ELR (cell line): ENCODE measurements around the gene TPO.
"Not testable (repeated sequence)": the region's sequence is repeated elsewhere in the genome, so short reads cannot be mapped to it uniquely, and the experiment has no call there.

Experiments used
- DNase-seq: peaks from one replicate; pipeline ENCODE4 v3.0.0-alpha.2; 2015; ENCODE audit warnings: low read depth

Gene TPO

DNA sequence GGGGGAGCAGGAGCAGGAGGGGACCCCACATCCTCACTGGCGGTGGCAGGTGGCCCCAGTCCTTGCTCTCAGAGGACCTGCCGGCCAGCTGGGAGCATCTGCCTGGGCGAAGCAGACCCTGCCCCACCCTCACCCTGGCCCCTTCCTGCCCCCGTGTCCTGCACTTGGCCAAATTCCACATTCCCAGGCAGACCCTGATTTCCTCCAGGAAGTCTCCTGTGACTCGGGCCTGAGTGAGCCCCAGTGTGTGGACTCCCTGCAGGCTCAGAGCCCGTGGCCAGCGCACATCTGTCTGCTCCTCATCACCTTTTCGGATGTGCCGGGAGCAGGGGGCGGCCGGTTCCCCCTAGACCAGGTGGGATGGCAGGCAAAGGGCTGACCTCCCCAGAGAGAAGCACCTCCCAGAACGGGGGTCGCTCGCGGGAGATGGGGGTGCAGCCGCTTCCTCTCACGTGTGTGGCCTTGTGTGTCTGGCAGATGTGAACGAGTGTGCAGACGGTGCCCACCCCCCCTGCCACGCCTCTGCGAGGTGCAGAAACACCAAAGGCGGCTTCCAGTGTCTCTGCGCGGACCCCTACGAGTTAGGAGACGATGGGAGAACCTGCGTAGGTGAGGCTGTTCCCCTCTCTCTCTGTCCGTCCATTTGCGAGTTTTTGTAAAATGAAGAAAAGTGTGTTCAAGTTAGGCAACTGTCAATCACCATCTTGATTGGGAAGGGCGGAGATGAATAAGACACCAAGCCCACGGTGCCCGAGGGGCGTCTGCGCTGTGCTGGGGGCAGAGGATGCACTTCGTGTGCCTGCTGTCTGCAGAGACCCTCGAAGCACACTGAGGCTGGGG lies 90.4 kb downstream of the TPO start:
- DNase-seq, result no peak

- DNase-seq, result no peak
Measured at GRCh38 chr2:1504311-1504750, 91.1 kb downstream of the TPO start.

- DNase-seq, result no peak
Measured at GRCh38 chr2:1505031-1505441, 91.8 kb downstream of the TPO start.

DNA sequence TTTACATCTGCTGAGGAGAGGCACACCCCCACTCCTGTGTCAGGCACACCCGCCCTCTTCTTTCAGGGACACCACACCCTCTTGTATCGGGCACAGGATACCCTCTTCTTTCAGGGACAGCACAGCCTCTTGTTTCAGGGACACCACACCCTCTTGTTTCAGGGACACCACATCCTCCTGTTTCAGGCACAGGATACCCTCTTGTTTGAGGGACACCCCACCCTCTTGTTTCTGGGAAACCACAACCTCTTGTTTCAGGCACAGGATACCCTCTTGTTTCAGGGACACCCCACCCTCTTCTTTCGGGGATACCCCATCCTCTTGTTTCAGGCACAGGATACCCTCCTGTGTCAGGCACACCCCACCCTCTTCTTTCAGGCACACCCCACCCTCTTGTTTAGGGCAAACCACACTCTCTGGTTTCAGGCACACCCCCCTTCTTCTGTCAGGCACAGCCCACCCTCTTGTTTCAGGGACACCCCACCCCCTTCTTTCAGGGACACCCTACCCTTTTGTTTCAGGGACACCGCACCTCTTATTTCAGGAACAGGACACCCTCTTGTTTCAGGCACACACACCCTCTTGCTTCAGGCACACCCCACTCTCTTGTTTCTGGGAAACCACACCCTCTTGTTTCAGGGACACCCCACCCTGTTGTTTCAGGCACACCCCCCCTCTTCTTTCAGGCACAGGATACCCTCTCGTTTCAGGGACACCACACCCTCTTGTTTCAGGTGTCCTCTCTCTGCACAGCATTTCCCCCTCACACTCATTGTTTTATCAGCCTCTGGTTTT lies 96.2 kb downstream of the TPO start:
- DNase-seq, result no peak

- DNase-seq, result no peak
Measured at GRCh38 chr2:1510176-1510575, 96.9 kb downstream of the TPO start.

DNA sequence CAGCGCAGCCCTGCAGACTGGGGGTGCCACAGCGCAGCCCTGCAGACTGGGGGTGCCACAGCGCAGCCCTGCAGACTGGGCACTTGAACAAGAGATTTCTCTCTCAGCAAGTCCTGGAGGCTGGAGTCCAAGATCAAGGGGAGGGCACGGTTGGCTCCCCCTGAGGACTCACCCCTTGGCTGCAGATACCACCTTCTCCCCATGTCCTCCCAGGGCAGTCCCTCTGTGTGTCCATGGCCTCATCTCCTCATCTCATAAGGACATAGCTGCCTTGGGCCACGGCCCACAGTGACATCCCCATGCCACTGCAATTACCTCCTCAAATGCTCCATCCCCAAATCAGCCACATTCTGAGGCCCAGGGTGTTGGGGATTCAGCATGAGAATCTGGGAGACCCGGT lies 98.2 kb downstream of the TPO start:
- no peak for DNase-seq

DNA sequence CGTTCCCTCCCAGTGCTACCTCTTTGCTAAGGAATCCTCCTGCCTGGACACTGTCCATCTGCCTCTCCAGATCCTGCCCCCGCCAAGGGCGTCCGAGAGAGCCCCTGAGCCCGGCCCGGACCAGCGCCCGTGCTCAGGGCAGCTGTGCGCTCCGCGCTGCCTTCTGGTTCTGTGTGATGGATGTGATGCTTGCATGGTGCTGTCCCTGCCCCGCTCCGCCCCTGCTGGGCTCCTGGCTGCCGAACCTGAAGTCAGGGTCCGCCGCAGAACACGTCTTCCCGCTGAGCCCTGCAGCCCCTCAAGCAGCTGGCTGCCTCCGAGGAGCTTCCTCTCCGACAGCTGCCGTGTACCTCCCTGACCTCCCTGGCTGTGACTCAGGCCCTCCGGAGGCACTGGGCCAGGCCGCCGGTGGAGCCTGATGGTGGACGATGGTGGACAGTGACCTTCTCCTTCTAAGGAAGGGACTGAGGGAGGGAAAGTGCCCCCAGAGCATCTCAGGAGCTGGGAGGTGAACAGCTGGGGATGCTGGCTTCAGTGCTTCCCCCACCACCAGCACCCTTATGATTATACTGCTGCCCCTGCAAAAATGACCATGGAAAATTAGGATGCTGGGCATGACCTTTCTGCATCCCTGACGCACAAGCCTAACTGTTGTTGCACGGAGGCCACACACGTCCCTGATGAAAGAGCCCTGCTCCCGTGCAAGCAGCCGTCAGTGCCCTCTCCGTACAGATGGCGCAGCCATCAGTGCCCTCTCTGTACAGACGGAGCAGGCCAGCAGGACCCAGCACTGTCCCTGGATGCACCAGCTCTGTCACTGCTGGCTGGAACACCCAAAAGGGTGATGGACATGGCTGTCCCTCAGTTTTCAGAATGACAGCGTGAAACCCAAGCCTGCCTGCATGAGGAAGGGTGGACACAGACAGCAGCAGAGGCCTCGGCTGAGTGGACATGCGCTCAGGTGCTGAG lies 99.3 kb downstream of the TPO start:
- no peak for DNase-seq

GRCh38 chr2:1514391-1515072 lies 101.3 kb downstream of the TPO start:
- DNase-seq, result no peak

GRCh38 chr2:1515073-1515430 lies 101.8 kb downstream of the TPO start:
- DNase-seq, result no peak

- no peak for DNase-seq
Measured at GRCh38 chr2:1515986-1516797, 102.9 kb downstream of the TPO start.

DNA sequence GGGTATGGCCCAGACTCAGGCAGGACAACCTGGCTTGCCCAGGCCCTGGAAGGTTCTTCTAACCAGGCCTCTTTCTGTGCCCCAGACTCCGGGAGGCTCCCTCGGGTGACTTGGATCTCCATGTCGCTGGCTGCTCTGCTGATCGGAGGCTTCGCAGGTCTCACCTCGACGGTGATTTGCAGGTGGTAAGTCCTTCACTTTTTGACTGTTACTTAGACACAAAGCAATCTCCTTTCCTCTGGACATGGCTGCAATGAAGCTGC lies 103.5 kb downstream of the TPO start:
- DNase-seq, result no peak

- not testable (repeated sequence) for DNase-seq
Measured at GRCh38 chr2:1517291-1517690, 104.0 kb downstream of the TPO start.

- DNase-seq, result no peak
Measured at GRCh38 chr2:1517786-1518185, 104.5 kb downstream of the TPO start.

DNA sequence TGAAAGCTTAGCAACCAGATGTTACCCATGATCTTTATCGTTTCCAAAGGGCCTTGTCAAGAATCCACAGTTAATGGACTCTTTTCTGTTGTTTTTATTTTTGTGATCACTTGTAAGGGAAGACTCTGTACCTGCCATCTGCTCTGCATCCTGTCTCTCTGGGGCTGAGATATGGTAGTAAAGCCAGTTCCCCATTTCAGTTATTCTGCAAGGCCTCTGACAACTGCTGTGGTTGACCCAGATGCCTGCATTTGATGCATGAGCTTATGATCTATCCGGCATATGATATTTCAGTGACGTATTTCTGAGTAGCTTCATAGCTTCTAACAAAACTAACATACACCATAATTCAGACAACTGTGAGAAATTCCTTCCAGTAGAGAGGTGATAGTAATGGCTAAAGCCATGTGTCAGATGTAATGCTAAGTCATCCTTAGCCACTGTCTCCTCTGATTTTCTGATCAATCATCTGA lies 105.1 kb downstream of the TPO start:
- DNase-seq, result no peak

DNA sequence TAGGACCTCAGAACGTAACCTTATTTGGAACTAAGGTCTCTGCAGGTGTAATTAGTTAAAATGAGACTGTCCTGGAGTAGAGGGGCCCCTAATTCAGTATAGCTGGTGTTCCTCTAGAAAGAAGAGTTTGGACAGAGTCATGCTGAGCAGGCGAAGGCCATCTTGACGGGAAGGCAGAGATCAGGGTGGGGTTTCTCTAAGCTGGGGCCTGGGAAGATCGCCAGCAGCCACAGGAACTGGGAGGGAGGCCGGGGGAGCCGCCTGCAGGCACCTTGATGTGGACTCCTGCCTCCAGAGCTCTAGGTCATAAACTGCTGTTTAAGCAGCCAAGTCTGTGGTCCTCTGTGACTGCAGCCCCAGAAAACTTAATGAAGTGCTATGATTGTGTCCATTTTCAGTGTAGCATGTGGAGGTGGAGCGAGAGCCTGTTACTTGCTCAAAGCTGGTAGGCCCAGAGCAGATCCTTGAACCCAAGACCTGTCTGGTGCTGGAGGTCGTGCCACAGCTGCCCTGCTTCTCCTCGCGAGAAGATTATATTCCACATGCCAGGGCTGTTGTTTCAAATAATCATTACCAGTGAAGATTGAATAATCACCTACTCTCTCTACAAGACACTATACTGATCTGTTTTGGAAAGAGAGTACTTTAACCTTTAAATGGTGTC lies 105.7 kb downstream of the TPO start:
- peak; percentile 17 for DNase-seq

DNA sequence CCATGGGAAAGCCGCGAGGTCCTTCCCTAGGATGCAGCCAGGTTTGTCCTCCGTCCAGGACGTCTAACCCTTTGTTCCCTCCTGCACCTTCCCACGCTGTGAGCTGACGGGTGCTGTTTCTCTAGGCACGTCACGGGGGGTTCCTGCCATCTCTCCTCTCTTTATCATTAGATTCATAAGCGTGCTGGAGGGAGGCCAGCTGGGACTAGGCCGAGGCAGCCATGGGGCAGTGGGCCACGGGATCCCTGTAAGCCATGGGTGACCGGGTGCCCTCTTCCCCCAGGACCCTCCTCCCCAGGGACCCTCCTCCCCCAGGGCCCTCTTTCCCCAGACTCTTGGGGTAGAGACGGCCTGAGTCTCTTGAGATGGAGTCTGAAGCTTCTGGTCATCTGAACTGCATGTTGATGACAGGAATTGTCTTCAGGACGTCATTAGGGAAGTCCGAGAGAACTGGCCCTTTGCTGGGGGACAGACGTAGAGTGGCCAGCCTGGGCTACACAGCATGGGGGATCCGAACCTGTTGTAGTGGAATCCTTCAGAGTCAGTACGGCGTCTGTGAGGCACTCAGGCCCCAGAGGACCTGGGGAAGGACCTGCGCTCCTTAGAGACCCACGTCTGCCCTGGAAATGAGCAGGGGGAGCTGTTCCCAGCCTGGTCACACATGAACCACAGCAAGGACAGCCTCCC lies 108.1 kb downstream of the TPO start:
- no peak for DNase-seq

- DNase-seq, result no peak
Measured at GRCh38 chr2:1521878-1522830, 108.9 kb downstream of the TPO start.

- no peak for DNase-seq
Measured at GRCh38 chr2:1527153-1527992, 114.1 kb downstream of the TPO start.
